OCI-LY7 (cell line): Measurements from ENCODE around the gene LEUTX.

Source experiments
- CTCF ChIP-seq: fragments of 200-600 bp; sonication (generic); conservative IDR thresholded peaks from 2 replicates; pipeline ENCODE4 v1.5.1; 2014; ENCODE audit warnings: mild to moderate bottlenecking, antibody characterized with exemption, low read length, moderate library complexity, mixed read lengths
- EZH2phosphoT487 ChIP-seq: fragments of 200-600 bp; sonication (generic); IDR thresholded peaks from 2 replicates; pipeline ENCODE4 v1.6.1; 2018; ENCODE audit warnings: low read depth, borderline replicate concordance, mild to moderate bottlenecking, mixed run types, antibody characterized with exemption, low read length, moderate library complexity, mixed read lengths

- TF ChIP-seq CTCF (no peak), EZH2phosphoT487 (no peak)
These were observed 46.4 kb downstream of the LEUTX start for GRCh38 chr19:39825093-39825463.
